ENCODE results near the gene HBE1.

HBE1 gene

DNA sequence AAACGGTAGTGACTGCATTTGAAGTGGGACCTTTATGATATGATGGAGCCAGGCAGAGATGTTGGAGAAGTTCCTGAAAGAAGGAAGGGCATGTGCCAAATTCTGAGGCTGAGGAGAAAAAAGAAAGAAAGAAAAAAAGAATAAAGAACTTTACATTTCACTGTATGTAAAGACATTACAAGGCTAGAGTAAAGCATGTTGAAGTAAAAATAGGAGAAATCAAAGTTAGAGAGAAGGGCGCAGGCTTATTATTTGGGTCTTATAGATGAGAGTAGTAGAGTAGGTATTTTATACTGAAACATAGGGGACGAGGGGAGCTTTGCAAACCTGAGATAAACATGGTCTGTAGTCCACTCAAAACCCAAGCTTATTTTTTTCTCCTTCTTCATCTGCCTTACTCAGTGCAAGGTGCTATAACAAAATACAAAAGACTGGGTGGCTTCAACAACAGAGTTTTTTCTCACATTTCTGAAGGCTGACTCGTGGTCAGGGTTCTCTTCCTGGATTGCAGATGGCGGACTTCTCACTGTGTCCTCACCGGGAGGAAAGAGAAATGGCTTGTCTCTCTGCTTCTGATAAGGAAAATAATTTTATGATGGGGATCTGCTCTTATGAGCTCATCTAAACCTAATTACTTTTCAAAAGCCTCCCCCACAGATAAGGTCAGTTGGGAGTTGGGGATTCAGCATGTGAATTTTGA lies 22.8 kb downstream of the HBE1 start:
- no peak overlapping the region for H3K4me3 ChIP-seq (ENCODE audit: low read depth, low read length)
- TF ChIP-seq, protein P1, sequence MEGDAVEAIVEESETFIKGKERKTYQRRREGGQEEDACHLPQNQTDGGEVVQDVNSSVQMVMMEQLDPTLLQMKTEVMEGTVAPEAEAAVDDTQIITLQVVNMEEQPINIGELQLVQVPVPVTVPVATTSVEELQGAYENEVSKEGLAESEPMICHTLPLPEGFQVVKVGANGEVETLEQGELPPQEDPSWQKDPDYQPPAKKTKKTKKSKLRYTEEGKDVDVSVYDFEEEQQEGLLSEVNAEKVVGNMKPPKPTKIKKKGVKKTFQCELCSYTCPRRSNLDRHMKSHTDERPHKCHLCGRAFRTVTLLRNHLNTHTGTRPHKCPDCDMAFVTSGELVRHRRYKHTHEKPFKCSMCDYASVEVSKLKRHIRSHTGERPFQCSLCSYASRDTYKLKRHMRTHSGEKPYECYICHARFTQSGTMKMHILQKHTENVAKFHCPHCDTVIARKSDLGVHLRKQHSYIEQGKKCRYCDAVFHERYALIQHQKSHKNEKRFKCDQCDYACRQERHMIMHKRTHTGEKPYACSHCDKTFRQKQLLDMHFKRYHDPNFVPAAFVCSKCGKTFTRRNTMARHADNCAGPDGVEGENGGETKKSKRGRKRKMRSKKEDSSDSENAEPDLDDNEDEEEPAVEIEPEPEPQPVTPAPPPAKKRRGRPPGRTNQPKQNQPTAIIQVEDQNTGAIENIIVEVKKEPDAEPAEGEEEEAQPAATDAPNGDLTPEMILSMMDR (IDR thresholded peaks at IDR 0.05; ENCODE audit: low read depth, low read length, missing control alignments): no peak
- DNase-seq (ENCODE audit: low read depth): no peak

DNA sequence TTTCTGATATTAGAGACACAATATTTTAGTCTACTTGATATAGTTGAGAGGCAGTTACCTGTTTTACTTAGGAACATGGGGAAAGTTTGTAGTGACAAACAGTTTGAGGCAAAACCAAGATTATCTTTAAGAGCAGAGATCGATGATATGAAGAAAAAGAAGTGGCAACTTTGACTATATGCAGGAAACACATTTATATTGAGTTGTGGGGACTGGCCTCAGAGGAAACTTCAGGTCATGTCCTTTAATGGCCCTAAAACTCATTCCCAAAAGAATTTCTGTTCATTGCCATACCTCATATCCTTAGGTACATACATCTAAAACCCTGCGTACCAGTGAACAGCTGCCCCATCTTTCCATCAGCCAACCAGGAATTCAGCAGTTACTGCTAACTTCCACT lies 24.6 kb downstream of the HBE1 start:
- H3K4me3 ChIP-seq (ENCODE audit: low read depth, low read length): no peak overlapping the region
- TF ChIP-seq, protein P1 (IDR thresholded peaks at IDR 0.05; ENCODE audit: low read depth, low read length, missing control alignments): no peak
- DNase-seq (ENCODE audit: low read depth): no peak

DNA sequence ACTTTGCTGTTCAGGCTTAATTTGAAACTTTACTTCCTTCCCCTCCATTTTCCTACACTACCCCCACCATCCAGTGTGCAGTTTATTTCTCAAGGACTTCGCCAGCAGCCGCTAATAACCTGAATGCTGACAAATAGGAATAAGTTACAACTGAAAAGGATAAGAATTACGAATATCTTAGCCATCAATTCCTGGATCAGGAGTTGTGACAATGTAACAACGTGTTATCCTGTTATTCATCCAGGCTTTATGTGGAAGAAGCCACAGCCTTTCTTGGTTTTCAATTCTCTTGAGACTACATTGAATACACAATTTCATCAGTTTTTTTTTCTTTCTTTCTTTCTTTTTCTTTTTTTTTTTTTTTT lies 25.9 kb downstream of the HBE1 start:
- H3K4me3 ChIP-seq (ENCODE audit: low read depth, low read length): no peak overlapping the region
- TF ChIP-seq, protein P1 (IDR thresholded peaks at IDR 0.05; ENCODE audit: low read depth, low read length, missing control alignments): no peak
- DNase-seq (ENCODE audit: low read depth): no peak

DNA sequence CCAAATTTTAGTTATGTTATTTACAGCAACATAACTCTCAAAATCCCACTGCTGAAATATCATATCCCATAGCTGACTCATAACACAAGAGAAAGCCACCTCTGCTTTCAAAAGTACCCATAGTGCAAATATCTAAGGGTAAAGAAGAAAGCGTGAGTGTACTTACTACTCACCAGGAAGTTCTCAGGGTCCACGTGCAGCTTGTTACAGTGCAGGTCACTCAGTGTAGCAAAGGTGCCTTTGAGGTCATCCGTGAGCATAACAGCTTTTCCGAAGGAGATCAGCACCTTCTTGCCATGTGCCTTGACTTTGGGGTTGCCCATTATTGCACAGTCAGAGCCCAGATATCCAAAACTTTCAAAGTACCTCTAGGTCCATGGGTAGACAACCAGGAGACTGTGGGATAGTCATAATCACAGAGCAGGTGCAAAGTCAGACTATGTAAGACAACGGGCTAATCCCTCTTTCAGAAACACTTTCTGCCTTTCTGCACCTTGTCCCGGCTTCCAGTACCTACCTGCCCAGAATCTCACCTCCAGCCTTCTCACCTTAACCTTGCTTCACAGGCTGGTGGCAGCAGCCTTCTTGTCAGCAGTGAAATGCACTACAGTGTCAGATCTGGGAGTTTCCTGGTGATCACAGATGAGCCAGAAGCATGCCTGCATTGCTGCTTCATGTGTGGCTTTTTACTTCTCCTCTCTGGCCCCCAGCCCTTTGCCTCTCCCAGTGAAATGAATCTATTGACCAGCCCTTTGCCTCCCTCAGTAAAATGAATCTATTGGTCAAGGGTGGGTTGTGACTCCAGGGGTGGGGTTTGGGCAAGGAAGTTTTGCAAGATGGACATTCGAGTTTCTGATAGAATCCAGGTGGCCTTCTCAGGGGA lies 26.6 kb downstream of the HBE1 start:
- TF ChIP-seq, protein P1 (IDR thresholded peaks at IDR 0.05; ENCODE audit: low read depth, low read length, missing control alignments): no peak
- H3K4me3 ChIP-seq (ENCODE audit: low read depth, low read length): no peak overlapping the region
- no peak for DNase-seq (ENCODE audit: low read depth)

DNA sequence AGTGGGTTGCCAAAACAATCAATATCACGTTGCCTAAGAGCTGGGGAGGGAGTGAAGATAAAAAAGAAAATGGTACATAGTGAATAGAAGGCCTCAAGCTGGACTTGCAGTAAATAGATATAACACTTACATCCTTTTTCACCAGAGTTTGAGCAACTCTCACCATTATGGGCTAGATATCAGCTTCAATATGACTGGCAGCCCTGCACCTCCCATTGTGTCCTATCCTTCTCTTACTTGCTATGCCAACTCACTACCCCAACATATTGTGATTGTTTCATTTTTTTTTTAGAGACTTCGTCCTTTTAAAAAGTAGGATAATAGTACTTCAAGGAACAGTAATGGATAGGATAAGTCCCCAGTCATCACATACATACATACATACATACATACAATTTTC lies 27.5 kb downstream of the HBE1 start:
- DNase-seq (ENCODE audit: low read depth): no peak
- H3K4me3 ChIP-seq (ENCODE audit: low read depth, low read length): no peak overlapping the region
- TF ChIP-seq, protein P1 (IDR thresholded peaks at IDR 0.05; ENCODE audit: low read depth, low read length, missing control alignments): no peak

DNA sequence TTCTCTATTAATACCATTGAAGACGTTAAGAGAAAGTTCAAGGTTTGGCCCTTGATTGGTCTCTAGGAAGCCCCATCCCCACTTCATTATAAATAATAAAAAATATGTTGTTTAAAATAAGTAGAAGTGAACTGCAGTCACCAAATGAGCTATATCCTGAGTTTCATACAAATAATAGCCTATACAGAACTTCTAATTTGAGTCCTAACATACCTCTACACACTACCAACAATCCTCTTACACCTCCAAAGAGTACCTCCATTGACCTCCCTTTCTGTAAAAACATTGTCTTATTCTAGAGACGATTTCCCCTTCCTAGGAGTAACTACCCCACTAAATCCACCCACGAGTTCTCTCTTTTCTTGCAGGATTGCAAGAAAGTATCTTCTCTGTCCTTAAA lies 28.3 kb downstream of the HBE1 start:
- DNase-seq (ENCODE audit: low read depth): no peak
- no peak overlapping the region for H3K4me3 ChIP-seq (ENCODE audit: low read depth, low read length)
- TF ChIP-seq, protein P1 (IDR thresholded peaks at IDR 0.05; ENCODE audit: low read depth, low read length, missing control alignments): no peak
